Activated T-helper 1 cell treated with Interleukin-2 at 50 U/mL for 16 hours (primary cell): ENCODE results near the gene SPIN4.
"Not testable (repeated sequence)": the region's sequence is repeated elsewhere in the genome, so short reads cannot be mapped to it uniquely, and the experiment has no call there.

Experiments used
- DNase-seq: peaks from one replicate; pipeline ENCODE4 v3.0.0-alpha.2; 2020; ENCODE audit warnings: low read depth

The SPIN4 gene

DNA sequence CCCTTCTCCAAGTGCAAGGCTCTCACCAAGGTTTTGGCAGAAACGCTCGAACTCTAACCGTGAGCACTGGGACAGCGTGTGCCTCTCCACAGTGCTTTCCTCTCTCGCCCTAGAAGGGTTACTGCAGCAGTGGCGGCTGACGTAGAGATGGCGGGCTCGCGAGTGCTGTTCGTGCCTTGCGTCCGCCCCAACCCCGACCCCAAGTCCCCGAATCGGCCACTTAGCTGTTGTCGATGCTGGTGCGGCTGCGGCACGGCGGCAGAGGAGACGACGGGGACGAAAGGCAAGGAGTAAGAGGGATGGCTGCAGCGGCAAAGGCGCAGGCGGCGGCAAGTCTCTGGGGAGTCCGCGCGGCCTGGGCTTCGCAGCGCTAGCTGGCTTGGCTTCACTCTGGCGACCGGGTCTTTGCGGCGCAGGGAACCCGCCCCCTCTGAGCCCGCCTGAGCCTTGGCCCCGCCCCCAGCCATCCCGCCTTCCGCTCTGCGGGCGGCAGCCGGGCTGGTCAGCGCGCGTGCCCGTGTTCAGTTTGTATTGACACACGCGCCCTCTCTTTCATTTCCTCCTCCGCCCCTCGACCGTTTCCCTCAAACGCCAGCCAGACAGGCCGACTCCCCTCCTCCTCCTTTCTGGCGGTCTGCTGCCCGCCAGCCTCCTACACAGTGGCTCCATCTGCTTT, at the start of gene SPIN4:
TSS of gene SPIN4 (minus strand) at position 392 of the 676 bp plus-strand sequence. CDS start 513 bp downstream, outside the sequence.
- peak; percentile 36 for DNase-seq

DNA sequence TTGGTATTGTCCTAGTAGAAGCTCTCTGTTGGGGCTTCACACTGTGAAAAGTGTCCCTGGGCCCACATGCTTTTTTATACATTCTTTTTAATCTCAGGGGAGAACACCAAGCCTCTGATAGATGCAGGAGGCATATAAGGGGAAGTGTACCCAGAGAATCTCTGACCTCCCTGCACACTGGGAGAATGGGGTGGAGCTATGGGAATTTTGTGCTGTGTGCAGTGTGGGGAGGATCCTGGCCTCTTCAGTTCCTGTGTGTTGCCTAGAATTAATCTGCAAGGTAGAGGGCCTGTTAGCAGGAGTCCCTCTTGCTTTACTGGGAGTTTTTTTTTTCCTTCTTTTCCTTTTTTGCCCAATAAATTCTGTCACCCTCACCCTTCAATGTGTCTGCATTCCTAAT, 49.2 kb upstream of the SPIN4 start:
- no peak for DNase-seq

DNA sequence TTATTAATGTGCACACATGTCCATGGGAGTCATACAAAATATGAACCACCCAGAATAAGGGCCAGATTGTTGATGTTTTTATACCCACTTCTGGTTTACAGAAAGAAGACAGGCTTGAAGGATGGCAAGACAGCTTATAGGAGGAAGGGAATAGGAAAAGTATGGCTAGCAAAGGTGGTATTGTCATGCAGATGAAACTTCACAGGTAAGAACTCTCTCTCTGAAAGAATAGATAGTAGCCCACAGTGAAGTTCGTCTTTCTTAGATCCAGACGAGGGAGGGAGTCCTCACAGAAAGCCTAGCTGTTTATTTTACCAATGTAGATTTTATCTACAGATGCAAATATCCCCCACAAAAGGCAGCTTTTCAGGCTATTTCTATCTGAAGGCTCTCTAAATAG, 43.7 kb upstream of the SPIN4 start:
- no peak for DNase-seq

DNA sequence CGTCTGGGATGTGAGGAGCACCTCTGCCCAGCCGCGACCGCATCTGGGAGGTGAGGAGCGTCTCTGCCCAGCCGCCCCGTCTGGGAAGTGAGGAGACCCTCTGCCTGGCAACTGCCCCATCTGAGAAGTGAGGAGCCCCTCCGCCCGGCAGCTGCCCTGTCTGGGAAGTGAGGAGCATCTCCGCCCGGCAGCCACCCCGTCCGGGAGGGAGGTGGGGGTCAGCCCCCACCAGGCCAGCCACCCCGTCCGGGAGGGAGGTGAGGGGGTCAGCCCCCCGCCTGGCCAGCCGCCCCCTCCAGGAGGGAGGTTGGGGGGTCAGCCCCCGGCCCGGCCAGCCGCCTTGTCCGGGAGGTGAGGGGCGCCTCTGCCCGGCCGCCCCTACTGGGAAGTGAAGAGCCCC, 42.0 kb upstream of the SPIN4 start:
- DNase-seq, result not testable (repeated sequence)

DNA sequence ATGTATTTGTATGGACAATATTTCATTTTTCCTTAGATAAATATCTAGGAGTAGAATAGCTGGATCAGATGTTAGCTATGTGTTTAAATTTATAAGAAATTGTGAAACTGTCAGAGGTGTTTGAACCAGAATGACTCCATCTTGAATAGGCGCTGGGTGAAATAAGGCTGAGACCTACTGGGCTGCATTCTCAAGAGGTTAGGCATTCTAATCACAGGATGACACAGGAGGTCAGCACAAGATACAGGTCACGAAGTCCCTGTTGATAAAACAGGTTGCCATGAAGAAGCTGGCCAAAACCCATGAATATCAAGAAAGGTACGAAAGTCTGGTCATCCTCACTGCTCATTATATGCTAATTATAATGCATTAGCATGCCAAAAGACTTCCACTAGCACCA, 36.3 kb upstream of the SPIN4 start:
- DNase-seq, result no peak

DNA sequence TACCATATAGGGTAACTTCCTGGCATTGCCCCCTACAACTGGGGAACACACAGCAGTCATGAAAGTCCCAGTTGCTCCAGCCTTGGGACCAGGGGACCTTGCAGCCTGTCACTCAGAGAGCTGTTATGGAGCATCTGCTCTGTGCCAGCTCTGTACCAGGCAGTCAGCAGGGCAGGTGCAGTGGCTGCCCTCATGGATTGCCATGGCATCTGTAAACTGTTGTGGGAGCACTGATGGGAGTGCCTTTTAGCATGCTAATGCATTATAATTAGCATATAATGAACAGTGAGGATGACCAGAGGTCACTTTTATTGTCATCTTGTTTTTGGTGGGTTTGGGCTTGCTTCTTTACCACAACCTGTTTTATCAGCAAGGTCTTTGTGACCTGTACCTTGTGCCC, 33.1 kb upstream of the SPIN4 start:
- DNase-seq, result not testable (repeated sequence)

DNA sequence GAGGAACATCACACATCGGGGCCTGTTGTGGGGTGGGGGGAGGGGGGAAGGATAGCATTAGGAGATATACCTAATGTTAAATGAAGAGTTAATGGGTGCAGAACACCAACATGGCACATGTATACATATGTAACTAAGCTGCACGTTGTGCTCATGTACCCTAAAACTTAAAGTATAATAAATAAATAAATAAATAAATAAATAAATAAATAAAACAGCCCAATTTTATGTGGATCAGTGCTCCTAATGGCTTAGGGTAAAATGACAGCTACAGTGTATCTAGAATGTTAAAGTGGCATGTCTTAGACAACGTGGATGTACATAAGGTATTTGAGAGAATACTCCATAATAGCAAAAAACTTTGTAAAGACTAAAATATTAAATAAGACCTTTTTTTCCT, 21.9 kb upstream of the SPIN4 start:
- not testable (repeated sequence) for DNase-seq

DNA sequence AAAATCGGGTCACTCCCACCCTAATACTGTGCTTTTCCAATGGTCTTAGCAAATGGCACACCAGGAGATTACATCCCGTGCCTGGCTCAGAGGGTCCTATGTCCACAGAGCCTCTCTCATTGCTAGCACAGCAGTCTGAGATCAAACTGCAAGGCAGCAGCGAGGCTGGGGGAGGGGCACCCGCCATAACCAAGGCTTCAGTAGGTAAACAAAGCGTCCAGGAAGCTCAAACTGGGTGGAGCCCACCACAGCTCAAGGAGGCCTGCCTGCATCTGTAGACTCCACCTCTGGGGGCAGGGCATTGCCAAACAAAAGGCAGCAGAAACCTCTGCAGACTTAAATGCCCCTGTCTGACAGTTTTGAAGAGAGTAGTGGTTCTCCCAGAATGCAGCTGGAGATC, 16.6 kb upstream of the SPIN4 start:
- DNase-seq, result not testable (repeated sequence)

DNA sequence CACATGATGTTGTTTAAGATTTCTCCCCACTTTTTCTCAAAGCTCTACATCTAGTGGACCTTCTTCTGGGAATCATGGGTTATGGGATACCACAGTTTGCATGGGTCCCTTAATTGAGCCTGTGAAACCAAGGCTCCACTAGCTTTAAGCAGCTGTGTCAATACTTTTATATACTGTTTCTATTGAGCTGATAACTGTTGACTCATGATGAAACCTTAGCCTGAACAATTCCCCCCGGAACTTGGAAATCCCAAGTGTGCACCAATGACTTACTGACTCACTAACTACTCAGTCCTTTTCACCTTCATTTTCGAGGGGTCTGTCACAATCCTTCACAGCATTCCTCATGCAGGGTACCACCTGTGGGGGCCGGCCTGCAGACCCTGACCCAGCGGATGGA, 12.7 kb upstream of the SPIN4 start:
- DNase-seq, result no peak

DNA sequence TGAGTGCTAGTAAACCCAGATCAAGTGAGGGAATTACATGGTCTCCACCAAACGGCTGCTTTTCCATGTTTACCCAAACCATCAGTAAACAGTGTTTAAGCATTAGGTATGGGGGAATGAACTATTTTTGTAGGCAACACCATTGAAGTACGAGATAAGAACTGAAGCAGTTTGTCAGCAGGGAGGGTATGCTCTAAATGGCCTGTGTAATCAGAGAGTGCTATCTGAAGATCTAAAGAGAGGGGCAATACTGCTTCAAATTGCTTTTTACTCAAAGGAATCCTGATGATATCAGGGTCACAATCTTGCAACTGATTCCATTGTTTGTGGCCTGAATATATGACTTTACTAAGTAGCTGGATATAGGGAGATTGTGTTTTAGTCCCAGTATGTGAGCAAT, 10.4 kb upstream of the SPIN4 start:
- no peak for DNase-seq

DNA sequence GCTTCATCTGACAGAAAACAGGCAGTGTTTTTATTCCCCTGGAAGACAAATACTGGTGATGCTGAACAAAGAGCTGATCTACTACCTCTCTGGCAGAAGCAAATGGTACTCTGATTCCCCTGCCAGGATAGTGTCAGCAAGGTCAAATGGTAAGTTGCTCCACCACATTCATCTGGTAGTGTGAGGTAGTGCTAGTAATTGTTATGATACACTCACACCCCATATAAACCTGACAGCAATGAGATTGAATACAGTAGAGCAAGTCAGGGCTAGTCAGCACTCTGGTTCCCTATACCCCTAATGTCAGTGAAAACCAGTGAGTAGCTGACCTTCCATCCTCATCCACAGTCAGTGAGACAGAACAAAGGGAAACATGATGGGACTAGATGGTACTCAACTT, 3.4 kb upstream of the SPIN4 start:
- no peak for DNase-seq

DNA sequence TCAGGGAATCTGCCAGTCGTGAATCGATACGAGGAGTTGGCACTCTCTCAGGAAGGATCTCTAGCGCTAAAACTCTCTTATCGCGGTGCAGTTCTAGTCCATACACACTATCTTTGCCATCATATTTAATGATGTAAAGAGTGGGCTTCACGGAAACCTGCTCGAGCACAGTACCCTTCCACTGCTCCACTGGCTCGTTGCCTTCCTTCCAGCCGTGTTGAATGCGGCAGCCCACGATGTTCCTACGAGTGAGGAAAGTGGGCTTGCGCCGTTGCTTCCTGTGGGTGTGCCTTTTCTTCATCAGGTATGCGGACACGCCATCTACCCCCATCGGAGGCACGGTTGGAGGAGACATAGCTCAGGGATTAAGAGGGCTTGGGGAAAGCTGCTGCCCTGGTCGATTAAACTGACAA, 661 bp downstream of the SPIN4 start:
- no peak for DNase-seq

DNA sequence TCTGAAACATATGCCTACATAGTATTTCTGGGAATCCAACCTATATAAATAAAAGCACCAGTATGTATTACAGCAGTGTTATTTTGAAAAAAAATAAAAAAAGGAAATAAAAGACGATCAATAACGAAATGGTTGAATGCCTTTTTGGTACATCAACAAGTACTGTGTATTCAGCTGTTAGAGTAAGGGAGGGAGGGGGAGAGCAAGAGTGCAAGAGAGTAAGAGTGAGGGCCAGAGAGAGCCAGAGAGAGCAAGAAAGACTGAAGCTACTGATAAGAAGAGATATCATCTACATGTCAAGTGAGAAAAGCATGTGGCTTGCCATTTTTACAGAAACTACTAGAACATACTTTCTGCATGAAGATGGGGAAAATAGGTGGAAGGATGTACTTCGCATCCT, 1.8 kb downstream of the SPIN4 start:
- no peak for DNase-seq

DNA sequence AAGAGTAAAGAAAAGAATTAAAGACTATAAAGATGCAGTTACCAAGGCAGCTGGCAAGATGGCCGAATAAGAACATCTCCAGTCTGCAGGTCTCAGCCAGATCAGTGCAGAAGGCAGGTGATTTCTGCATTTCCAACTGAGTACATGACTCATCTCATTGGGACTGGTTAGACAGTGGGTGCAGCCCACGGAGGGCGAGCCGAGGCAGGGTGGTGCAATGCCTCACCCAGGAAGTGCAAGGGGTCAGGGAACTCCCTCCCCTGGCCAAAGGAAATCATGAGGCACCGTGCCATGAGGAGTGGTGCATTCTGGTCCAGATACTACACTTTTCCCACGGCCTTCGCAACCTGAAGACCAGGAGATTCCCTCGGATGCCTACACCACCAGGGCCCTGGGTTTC, 20.5 kb downstream of the SPIN4 start:
- no peak for DNase-seq

DNA sequence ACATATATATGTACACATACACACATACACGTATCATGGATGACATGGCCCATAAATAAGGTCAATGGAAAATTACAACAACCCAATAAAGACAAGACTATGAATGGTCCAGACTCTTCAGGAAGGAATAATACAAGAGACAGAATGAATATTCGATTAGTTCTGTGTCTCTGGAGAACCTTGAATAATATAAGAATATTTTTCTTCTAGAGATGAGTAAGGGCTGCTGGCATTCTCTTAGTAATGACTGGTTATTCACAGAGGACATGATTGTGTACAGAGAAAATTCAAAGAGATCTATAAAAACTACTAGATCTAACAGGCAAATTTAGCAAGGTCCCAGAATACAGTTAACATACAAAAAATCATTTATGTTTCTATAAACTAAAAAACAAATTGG, 23.3 kb downstream of the SPIN4 start:
- no peak for DNase-seq

DNA sequence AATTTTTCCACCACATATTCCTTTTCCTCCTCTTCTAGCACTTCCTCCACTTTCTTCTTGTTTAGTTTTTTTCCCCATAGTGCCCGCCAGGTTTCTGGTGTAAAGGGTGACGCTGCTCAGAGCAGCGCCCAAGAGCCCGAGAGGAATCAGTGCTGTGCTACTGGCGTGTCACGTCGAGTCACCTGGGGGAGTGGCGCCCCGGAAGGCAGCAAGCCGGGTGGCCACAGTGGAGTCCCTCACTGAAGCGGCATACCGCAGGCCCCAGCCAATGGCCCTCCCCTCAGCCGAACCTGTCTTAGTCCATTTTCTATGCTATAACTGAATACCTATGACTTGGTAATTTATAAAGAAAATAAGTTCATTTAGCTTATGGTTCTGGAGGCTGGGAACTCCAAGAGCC, 51.5 kb downstream of the SPIN4 start:
- no peak for DNase-seq
